Measurements from ENCODE around the gene MED8. TPM values are rescaled to one million over a fixed set of nuclear protein-coding genes. Genes with fewer than 3 reads are reported as not detected.
A peak's percentile ranks its signal among the peaks of the same experiment; 100 is the strongest.

Gene MED8
- total RNA-seq, 1 experiment from 2014 or later: 36.0 TPM

- ChIA-PET POLR2A (interaction anchor here (1.5 kb wide), 1 partner anchor 9 kb away, joined by 7 read pairs; no protein-coding TSS in a partner anchor), RAD21 (ENCODE audit: low non-redundant PET in 1 of 2, low total read pairs in 2 of 2, uncharacterized antibody in 2 of 2, unreplicated experiment in 2 of 2) (no interaction called here)
- H3K27ac ChIP-seq (ENCODE audit: low read depth, low read length): peak overlapping the region; percentile 25
Measured at GRCh38 chr1:43363283-43363934, 26.2 kb downstream of the MED8 start.

More at GRCh38 chr1:43363283-43363934, 26.2 kb downstream of the MED8 start:
- no peaks in the 10 kb centered on the region for H3K9me3 ChIP-seq (ENCODE audit: control insufficient read depth in 1 of 2, insufficient read depth in 1 of 2, low read depth in 1 of 2, low read length in 2 of 2)
- H3K4me2 ChIP-seq (ENCODE audit: low read length): peak overlapping the region; percentile 10; the same call in 1 of the 2 replicates
- peaks cover 3% of the 10 kb centered on the region; the same call in 1 of the 2 replicates for H4K20me1 ChIP-seq (ENCODE audit: insufficient read depth)
- H3K9me2 ChIP-seq (ENCODE audit: insufficient read depth): no peaks in the 10 kb centered on the region
- H3K4me1 ChIP-seq (ENCODE audit: control insufficient read depth in 1 of 2, insufficient read depth in 2 of 2, low read length in 2 of 2): peaks cover 23 to 77% of the 10 kb centered on the region in 2 experiments
- peaks cover 68% of the 10 kb centered on the region for H3K79me2 ChIP-seq (ENCODE audit: insufficient read depth, low read length)
- intact Hi-C loops (cut with micrococcal nuclease): no loop called here
- no peaks in the 10 kb centered on the region for H3K27me3 ChIP-seq (ENCODE audit: insufficient read depth, low read length)
- H3K36me3 ChIP-seq (ENCODE audit: control insufficient read depth in 1 of 2, insufficient read depth in 2 of 2, low read length in 2 of 2): peaks cover 26 to 48% of the 10 kb centered on the region in 2 experiments
- no peak overlapping the region for H3K4me3 ChIP-seq (replicated peaks in 1 of 2; ENCODE audit: low read depth in 1 of 2, low read length in 2 of 2)
- BruUV-seq (replicated peaks): no TSS peak
- ATAC-seq (no peak), DNase-seq (ENCODE audit: low read depth, low spot score) (no peak)
- no peak overlapping the region for H2AFZ ChIP-seq (ENCODE audit: low read depth, low read length, poor library complexity, severe bottlenecking)
- CTCF ChIA-PET: no interaction called here
- H3K9ac ChIP-seq (ENCODE audit: low read length): no peak overlapping the region
- TF ChIP-seq RAD21 (IDR thresholded peaks at IDR 0.05; ENCODE audit: low read depth) (no peak), EZH2phosphoT487 (IDR thresholded peaks at IDR 0.05; ENCODE audit: borderline replicate concordance) (no peak), ZBTB33 (IDR thresholded peaks at IDR 0.05; ENCODE audit: extremely low read depth, insufficient replicate concordance, low read length) (no peak), SIN3A (IDR thresholded peaks at IDR 0.05; ENCODE audit: low read depth) (no peak), SRF (IDR thresholded peaks at IDR 0.05; ENCODE audit: low read depth) (no peak), POLR2A (IDR thresholded peaks at IDR 0.05; ENCODE audit: borderline replicate concordance, extremely low read depth, insufficient read depth, insufficient read length) (no peak), CBX3 (IDR thresholded peaks at IDR 0.05; ENCODE audit: low read depth) (no peak), MAX (IDR thresholded peaks at IDR 0.05) (no peak), TCF7L2 (IDR thresholded peaks at IDR 0.05; ENCODE audit: borderline replicate concordance, extremely low read depth, insufficient read depth, insufficient read length) (no peak), YY1 (IDR thresholded peaks at IDR 0.05; ENCODE audit: extremely low read depth, insufficient replicate concordance, low read depth, low read length) (no peak), POLR2AphosphoS5 (IDR thresholded peaks at IDR 0.05; ENCODE audit: low read depth, low read length) (no peak; the same call in 1 of the 2 replicates), ATF3 (IDR thresholded peaks at IDR 0.05) (no peak), CEBPB (IDR thresholded peaks at IDR 0.05; ENCODE audit: low read depth) (no peak), JUND (IDR thresholded peaks at IDR 0.05) (no peak), FOSL1 (IDR thresholded peaks at IDR 0.05; ENCODE audit: low read depth) (no peak), ZFX (IDR thresholded peaks at IDR 0.05) (no peak), ZNF274 (IDR thresholded peaks at IDR 0.05; ENCODE audit: low read depth, low read length) (no peak), CTCF (IDR thresholded peaks at IDR 0.05 in 2 of 3, conservative IDR thresholded peaks at IDR 0.05 in 1 of 3; ENCODE audit: borderline replicate concordance in 1 of 3, insufficient read depth in 1 of 3, low read depth in 2 of 3, low read length in 2 of 3) (no peak)

All from HCT116 (cell line).